ENCODE results near the gene HSF5. TPM values are rescaled to one million over a fixed set of nuclear protein-coding genes. Genes with fewer than 3 reads are reported as not detected.
A peak's percentile ranks its signal among the peaks of the same experiment; 100 is the strongest.

HSF5 gene
- polyA plus RNA-seq, 2 of the 4 experiments (the other 2 are of a cell fraction): not detected

GRCh38 chr17:58514770-58515157 is 26.6 kb upstream of the HSF5 start:
- no peak for FAIRE-seq
- no peak for TF ChIP-seq KDM5A (IDR thresholded peaks at IDR 0.05)
- TF ChIP-seq, protein P1, sequence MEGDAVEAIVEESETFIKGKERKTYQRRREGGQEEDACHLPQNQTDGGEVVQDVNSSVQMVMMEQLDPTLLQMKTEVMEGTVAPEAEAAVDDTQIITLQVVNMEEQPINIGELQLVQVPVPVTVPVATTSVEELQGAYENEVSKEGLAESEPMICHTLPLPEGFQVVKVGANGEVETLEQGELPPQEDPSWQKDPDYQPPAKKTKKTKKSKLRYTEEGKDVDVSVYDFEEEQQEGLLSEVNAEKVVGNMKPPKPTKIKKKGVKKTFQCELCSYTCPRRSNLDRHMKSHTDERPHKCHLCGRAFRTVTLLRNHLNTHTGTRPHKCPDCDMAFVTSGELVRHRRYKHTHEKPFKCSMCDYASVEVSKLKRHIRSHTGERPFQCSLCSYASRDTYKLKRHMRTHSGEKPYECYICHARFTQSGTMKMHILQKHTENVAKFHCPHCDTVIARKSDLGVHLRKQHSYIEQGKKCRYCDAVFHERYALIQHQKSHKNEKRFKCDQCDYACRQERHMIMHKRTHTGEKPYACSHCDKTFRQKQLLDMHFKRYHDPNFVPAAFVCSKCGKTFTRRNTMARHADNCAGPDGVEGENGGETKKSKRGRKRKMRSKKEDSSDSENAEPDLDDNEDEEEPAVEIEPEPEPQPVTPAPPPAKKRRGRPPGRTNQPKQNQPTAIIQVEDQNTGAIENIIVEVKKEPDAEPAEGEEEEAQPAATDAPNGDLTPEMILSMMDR (IDR thresholded peaks at IDR 0.05): no peak
- no peak for TF ChIP-seq CHD4 (IDR thresholded peaks at IDR 0.05; ENCODE audit: borderline replicate concordance)
- TF ChIP-seq TFCP2L1 (CRISPR knock-in tag; IDR thresholded peaks at IDR 0.05): no peak
- TF ChIP-seq NR3C1 (IDR thresholded peaks at IDR 0.05): no peak
- no peak for TF ChIP-seq RARB (CRISPR knock-in tag; IDR thresholded peaks at IDR 0.05)
- no peak for TF ChIP-seq HOXB5 (CRISPR knock-in tag; IDR thresholded peaks at IDR 0.05)
- TF ChIP-seq HDAC2 (IDR thresholded peaks at IDR 0.05): no peak
- no peak for TF ChIP-seq ESRRA (IDR thresholded peaks at IDR 0.05; ENCODE audit: borderline replicate concordance, low read length)
- no peak for TF ChIP-seq NPAS2 (CRISPR knock-in tag; IDR thresholded peaks at IDR 0.05; ENCODE audit: borderline replicate concordance)
- TF ChIP-seq HOXB13 (CRISPR knock-in tag; IDR thresholded peaks at IDR 0.05; ENCODE audit: low read depth): no peak
- no peak for TF ChIP-seq ZC3H11A (IDR thresholded peaks at IDR 0.05)
- no peak for TF ChIP-seq TP53 (CRISPR knock-in tag; IDR thresholded peaks at IDR 0.05)
- TF ChIP-seq BCL3 (IDR thresholded peaks at IDR 0.05): no peak
- TF ChIP-seq CBX2 (IDR thresholded peaks at IDR 0.05; ENCODE audit: borderline replicate concordance, low read depth): no peak
- ChIA-PET POLR2A (interaction anchor here (2.5 kb wide), 1 partner anchor 117 kb away, joined by 24 read pairs; no protein-coding TSS in a partner anchor), CTCF (interaction anchor here (0.8 to 3.1 kb wide), 6 partner anchors 9 to 266 kb away, joined by 3 to 12 read pairs (median 4); no protein-coding TSS in a partner anchor)
- H3K4me1 ChIP-seq: peaks cover 15% of the 10 kb centered on the region
- 60% methylated on average over 11 of the region's 11 CpGs for WGBS (ENCODE audit: missing lambda C conversion rate)
- peak overlapping the region; percentile 82 for H3K4me2 ChIP-seq
- peak overlapping the region in 1 of 2 experiments; percentile 88; a peak in 3 of 6 replicates for H3K27ac ChIP-seq
- H3K9me3 ChIP-seq: no peaks in the 10 kb centered on the region
- peak overlapping the region; percentile 71 for H3K4me3 ChIP-seq
- DNase-seq (ENCODE audit: low read depth in 1 of 2, low spot score in 1 of 2): no peak
- no peak for ATAC-seq

DNA sequence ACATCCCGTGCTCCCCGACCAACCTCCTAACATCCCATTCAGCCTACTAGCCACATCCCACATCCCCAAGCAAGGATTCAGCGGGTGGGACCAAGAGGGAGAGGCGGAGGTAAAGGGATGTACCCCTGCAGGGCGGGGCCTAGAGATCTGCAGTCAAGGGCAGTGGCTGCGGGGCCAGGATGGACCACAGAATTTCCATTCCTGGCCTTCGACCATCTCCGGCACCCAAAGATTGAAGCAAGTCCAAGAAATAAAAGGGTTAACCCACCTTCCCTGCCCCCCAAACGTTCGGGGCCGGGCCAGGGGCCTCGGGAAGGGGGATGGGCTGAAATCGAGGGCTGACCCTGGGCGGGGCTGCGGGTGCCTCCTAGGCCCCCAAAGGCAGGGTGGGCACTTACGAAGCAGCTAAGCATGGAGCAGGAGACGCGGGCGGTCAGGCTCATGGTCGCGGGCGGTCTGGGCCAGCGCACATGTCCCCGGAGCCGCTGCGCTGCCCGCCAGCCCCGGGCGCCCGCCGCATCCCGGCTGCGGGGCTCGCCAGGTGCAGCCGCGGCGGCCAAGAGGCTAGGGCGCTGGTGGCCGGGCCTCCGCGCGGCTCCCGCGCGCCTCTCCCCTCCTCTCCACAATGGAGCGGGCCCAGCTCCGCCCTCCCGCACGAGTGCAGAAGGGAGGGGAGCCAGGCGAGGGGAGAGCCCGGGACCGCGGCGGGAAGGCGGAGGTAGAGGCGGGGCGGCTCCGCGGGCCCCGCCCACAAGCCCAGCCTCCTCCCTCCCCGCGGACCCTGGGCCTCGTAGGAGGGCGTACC is 26.0 kb upstream of the HSF5 start, which contains the start of gene MTMR4:
TSS of gene MTMR4 (minus strand) at position 674 of the 805 bp plus-strand sequence. CDS start at position 443, 231 bp downstream.
- DNase-seq (ENCODE audit: low read depth in 1 of 2, low spot score in 1 of 2): peak; percentile 62 to 84
- TF ChIP-seq CBX2 (IDR thresholded peaks at IDR 0.05; ENCODE audit: borderline replicate concordance, low read depth) (no peak), HMGXB4 (CRISPR knock-in tag; IDR thresholded peaks at IDR 0.05; ENCODE audit: borderline replicate concordance) (no peak), EP300 (IDR thresholded peaks at IDR 0.05) (no peak), JUN (IDR thresholded peaks at IDR 0.05) (peak in 1 of 2 experiments; percentile 44; a peak in 1 of 5 replicates), PHF8 (IDR thresholded peaks at IDR 0.05; ENCODE audit: borderline replicate concordance, low read depth) (peak; percentile 48; the same call in 1 of the 2 replicates), HOXB13 (CRISPR knock-in tag; IDR thresholded peaks at IDR 0.05; ENCODE audit: low read depth) (no peak), RNF2 (IDR thresholded peaks at IDR 0.05; ENCODE audit: borderline replicate concordance, low read depth) (peak; percentile 31; the same call in 1 of the 2 replicates), MAZ (IDR thresholded peaks at IDR 0.05; ENCODE audit: borderline replicate concordance, low read depth, low read length) (no peak), POLR2A (IDR thresholded peaks at IDR 0.05; ENCODE audit: low read length) (peak; percentile 52), HOXB5 (CRISPR knock-in tag; IDR thresholded peaks at IDR 0.05) (no peak), ESRRA (IDR thresholded peaks at IDR 0.05; ENCODE audit: borderline replicate concordance, low read length) (no peak), NFE2L2 (conservative IDR thresholded peaks at IDR 0.05; ENCODE audit: low read length) (no peak), MYC (IDR thresholded peaks at IDR 0.05; ENCODE audit: borderline replicate concordance, low read length) (no peak; the same call in 1 of the 2 replicates), E2F6 (IDR thresholded peaks at IDR 0.05; ENCODE audit: borderline replicate concordance, low read depth) (0 out of 2 replicates have a peak, but pooled peaks have one; percentile 31), USF2 (IDR thresholded peaks at IDR 0.05) (no peak)
- TF ChIP-seq, protein P1 (IDR thresholded peaks at IDR 0.05): no peak

More for the DNA sequence above, 26.0 kb upstream of the HSF5 start, which contains the start of gene MTMR4:
- Histone ChIP-seq H3K4me3 (peak within 1 kb of the TSS; percentile 71), H3K27ac (peak within 1 kb of the TSS; percentile 78 to 88), H3K4me1 (peaks cover 15% of the 10 kb centered on the region), H3K9me3 (no peaks in the 10 kb centered on the region), H3K4me2 (peak within 1 kb of the TSS; percentile 82)
- FAIRE-seq (no peak), ATAC-seq (peak; percentile 25 to 37; a peak in 5 of 6 replicates)
- WGBS (ENCODE audit: missing lambda C conversion rate): 1% methylated on average over 60 of the region's 64 CpGs
- CTCF ChIA-PET: interaction anchor here (0.8 to 3.1 kb wide), 6 partner anchors 10 to 265 kb away, joined by 3 to 12 read pairs (median 4); no protein-coding TSS in a partner anchor
- POLR2A ChIA-PET: interaction anchor here (2.5 kb wide), 1 partner anchor 117 kb away, joined by 24 read pairs; no protein-coding TSS in a partner anchor

Data from A549 (cell line).